Gastrocnemius medialis (tissue), 4 donors: ENCODE data around the gene TLL2.

Source experiments
- CTCF ChIP-seq, 5 experiments: fragments of 450-650 bp in 3 of 5; fragments of 200-600 bp in 2 of 5; sonication (generic) in 2 of 5; IDR thresholded peaks in 4 of 5; conservative IDR thresholded peaks in 1 of 5; 1 replicate in 4 of 5; 2 replicates in 1 of 5; pipeline ENCODE4 v1.5.1; 2016 to 2019; ENCODE audit warnings: antibody characterized with exemption in 5 of 5, mild to moderate bottlenecking in 3 of 5, moderate library complexity in 3 of 5
- POLR2A ChIP-seq, 2 donors: fragments of 450-650 bp; IDR thresholded peaks; one replicate each; pipeline ENCODE4 v1.6.1; 2017; ENCODE audit warnings: antibody characterized with exemption in 2 of 2, mild to moderate bottlenecking in 2 of 2, moderate library complexity in 2 of 2

- TF ChIP-seq CTCF (IDR thresholded peaks at IDR 0.05 in 4 of 5, conservative IDR thresholded peaks at IDR 0.05 in 1 of 5) = peak in 1 of 5 experiments; percentile 14
- TF ChIP-seq POLR2A (IDR thresholded peaks at IDR 0.05) = no peak
Measured at GRCh38 chr10:96339956-96340904, 173.5 kb downstream of the TLL2 start.
